Sigmoid colon (tissue), 4 donors: ENCODE results near the gene ATG4B.

Source experiments
- POLR2A ChIP-seq, 2 donors: fragments of 450-650 bp; IDR thresholded peaks; one replicate each; pipeline ENCODE4 v1.6.1; 2016; ENCODE audit warnings: antibody characterized with exemption in 2 of 2, mild to moderate bottlenecking in 2 of 2, moderate library complexity in 2 of 2
- POLR2AphosphoS5 ChIP-seq, 4 donors: sonication (generic); formaldehyde crosslinking; IDR thresholded peaks; one replicate each; pipeline ENCODE4 v1.6.1; 2017; ENCODE audit warnings: antibody characterized with exemption in 4 of 4
- TF ChIP-seq, protein P1 (sequence below), 4 experiments: fragments of 450-650 bp in 3 of 4; fragments of 200-600 bp in 1 of 4; IDR thresholded peaks; one replicate each; pipeline ENCODE4 v1.5.1; 2016 to 2019; ENCODE audit warnings: antibody characterized with exemption in 4 of 4, mild to moderate bottlenecking in 3 of 4, moderate library complexity in 2 of 4

DNA sequence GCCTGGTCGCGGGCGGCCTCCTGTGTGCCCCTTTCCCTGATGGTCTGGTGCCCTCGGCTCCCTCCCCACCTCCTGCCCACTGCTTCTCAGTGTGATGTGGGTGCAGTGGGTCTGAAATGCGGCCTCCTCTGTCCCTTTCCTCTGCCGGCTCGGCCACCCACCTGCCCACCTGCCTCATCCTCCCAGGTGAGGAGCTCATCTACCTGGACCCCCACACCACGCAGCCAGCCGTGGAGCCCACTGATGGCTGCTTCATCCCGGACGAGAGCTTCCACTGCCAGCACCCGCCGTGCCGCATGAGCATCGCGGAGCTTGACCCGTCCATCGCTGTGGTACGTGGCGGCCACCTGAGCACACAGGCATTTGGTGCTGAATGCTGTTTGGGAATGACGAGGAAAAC is 30.9 kb downstream of the ATG4B start:
- TF ChIP-seq, protein P1, sequence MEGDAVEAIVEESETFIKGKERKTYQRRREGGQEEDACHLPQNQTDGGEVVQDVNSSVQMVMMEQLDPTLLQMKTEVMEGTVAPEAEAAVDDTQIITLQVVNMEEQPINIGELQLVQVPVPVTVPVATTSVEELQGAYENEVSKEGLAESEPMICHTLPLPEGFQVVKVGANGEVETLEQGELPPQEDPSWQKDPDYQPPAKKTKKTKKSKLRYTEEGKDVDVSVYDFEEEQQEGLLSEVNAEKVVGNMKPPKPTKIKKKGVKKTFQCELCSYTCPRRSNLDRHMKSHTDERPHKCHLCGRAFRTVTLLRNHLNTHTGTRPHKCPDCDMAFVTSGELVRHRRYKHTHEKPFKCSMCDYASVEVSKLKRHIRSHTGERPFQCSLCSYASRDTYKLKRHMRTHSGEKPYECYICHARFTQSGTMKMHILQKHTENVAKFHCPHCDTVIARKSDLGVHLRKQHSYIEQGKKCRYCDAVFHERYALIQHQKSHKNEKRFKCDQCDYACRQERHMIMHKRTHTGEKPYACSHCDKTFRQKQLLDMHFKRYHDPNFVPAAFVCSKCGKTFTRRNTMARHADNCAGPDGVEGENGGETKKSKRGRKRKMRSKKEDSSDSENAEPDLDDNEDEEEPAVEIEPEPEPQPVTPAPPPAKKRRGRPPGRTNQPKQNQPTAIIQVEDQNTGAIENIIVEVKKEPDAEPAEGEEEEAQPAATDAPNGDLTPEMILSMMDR (IDR thresholded peaks at IDR 0.05): no peak
- no peak for TF ChIP-seq POLR2A (IDR thresholded peaks at IDR 0.05)
- no peak for TF ChIP-seq POLR2AphosphoS5 (IDR thresholded peaks at IDR 0.05)
